Tibial nerve (tissue), 4 donors: ENCODE results near the gene ZKSCAN2.

Experiments
- CTCF ChIP-seq, 5 experiments: fragments of 200-600 bp in 3 of 5; fragments of 450-650 bp in 2 of 5; sonication (generic) in 3 of 5; IDR thresholded peaks; one replicate each; pipeline ENCODE4 v1.5.1; 2016 to 2019; ENCODE audit warnings: antibody characterized with exemption in 5 of 5, mild to moderate bottlenecking in 3 of 5, moderate library complexity in 2 of 5
- EP300 ChIP-seq, 2 donors: sonication (generic); formaldehyde crosslinking; IDR thresholded peaks; one replicate each; pipeline ENCODE4 v1.6.1; 2017; ENCODE audit warnings: antibody characterized with exemption in 2 of 2, mild to moderate bottlenecking in 1 of 2
- POLR2A ChIP-seq, 2 donors: fragments of 450-650 bp; IDR thresholded peaks; one replicate each; pipeline ENCODE4 v1.6.1; 2017; ENCODE audit warnings: antibody characterized with exemption in 2 of 2, mild to moderate bottlenecking in 2 of 2, moderate library complexity in 2 of 2

GRCh38 chr16:25257470-25257955, at the start of gene ZKSCAN2:
- TF ChIP-seq CTCF (IDR thresholded peaks at IDR 0.05) (peak in 1 of 5 experiments; percentile 21), EP300 (IDR thresholded peaks at IDR 0.05) (peak in 1 of 2 donors; percentile 81), POLR2A (IDR thresholded peaks at IDR 0.05) (peak; percentile 73 to 82)
